Mononuclear cell (primary cell): ENCODE measurements around the gene GMDS. TPM values are rescaled to one million over a fixed set of nuclear protein-coding genes. Genes with fewer than 3 reads are reported as not detected.

Experiments used
- H3K27me3 ChIP-seq: 2 replicates; pipeline ENCODE4 v1.6.0; 2011; ENCODE audit warnings: low read length, control low read depth; ENCODE audit not compliant: insufficient read depth
- H3K4me1 ChIP-seq: 2 replicates; pipeline ENCODE4 v1.5.1; 2011; ENCODE audit warnings: mild to moderate bottlenecking, low read length, control low read depth; ENCODE audit not compliant: insufficient read depth
- H3K4me3 ChIP-seq: 2 replicates; pipeline ENCODE4 v1.5.1; 2011; ENCODE audit warnings: mild to moderate bottlenecking, low read length, moderate library complexity
- H3K9me3 ChIP-seq: 2 replicates; pipeline ENCODE4 v1.5.1; 2011; ENCODE audit warnings: low read depth, mild to moderate bottlenecking, control low read depth, low read length
- total RNA-seq: library from RNA; depleted of rRNA; stranded (reverse); fragments of >200 nt; gene quantifications from one replicate; pipeline ENCODE4 v1.2.3, GENCODE V29; 2012

GMDS gene
- total RNA-seq, 1 donor: 10.6 TPM

DNA sequence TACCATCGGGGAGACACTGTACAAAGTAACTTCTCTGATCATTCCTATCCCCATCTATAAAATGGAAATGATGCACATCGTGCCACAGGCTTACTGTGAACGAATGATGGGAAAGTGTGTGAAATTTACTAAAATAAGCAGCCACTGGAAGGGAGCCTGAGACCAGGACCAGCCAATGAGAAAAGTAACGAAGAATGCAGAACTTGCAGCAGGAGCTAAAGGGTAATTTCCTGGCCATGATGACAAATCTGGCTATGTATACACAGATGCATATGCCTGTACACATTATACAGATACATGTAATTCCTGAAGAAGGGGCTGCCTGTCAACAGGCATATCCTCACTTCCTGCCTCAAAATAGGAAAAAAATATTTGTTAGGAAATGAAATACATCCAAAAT is 47.4 kb downstream of the GMDS start:
- Histone ChIP-seq H3K4me3 (no peak overlapping the region), H3K27me3 (no peaks in the 10 kb centered on the region), H3K9me3 (no peaks in the 10 kb centered on the region), H3K4me1 (peaks cover 7% of the 10 kb centered on the region)

GRCh38 chr6:2197177-2197671 is 48.2 kb downstream of the GMDS start:
- H3K9me3 ChIP-seq: no peaks in the 10 kb centered on the region
- no peak overlapping the region for H3K4me3 ChIP-seq
- peaks cover 7% of the 10 kb centered on the region for H3K4me1 ChIP-seq
- H3K27me3 ChIP-seq: no peaks in the 10 kb centered on the region

DNA sequence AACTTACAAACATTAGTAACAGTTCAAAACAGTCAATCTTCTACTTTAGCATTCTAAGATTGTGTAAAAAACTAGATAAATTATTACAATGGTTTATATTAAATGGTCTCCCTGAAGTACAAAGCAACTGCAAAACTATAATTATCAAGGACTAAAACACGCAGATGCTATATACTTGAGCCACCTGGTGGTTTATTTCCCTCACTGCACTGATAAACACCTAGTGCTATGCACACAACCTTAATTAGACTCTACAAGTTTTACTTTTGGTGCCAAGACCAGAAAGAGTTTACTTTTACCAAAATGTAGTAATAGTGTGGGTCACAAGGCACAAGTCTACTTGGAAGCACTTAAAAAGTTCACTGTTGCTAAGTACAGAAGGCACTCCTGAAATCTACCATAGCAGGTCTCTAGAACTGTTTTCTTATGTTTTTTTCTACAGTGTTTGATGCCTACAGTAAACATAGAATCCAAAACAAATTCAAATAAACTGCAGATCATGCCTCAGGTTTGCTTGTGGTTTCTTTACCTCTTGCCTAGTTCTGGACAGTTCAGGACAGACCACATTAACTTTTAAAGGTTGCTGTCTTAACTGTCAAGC is 49.2 kb downstream of the GMDS start:
- Histone ChIP-seq H3K4me3 (no peak overlapping the region), H3K4me1 (peaks cover 7% of the 10 kb centered on the region), H3K27me3 (no peaks in the 10 kb centered on the region), H3K9me3 (no peaks in the 10 kb centered on the region)

- Histone ChIP-seq H3K4me3 (no peak overlapping the region), H3K27me3 (no peaks in the 10 kb centered on the region), H3K4me1 (peaks cover 7% of the 10 kb centered on the region), H3K9me3 (no peaks in the 10 kb centered on the region)
Observed at GRCh38 chr6:2194643-2195042, 50.8 kb downstream of the GMDS start.

DNA sequence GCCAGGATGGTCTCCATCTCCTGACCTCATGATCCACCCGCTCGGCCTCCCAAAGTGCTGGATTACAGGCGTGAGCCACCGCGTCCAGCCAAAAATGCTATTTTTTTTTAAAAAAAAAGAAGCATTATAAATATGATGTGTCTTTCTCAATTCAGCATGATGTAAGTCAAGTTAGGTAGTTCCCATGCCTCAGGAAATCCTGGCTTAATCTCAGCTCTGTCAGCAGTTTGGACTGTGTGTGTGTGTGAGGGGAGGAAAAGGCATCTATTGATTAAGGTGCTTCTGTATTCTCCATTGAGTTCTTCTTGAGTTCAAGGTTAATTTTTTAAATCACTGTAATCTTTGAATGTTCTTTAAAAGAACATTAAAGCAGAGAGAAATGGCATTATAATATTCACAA is 51.5 kb downstream of the GMDS start:
- no peak overlapping the region for H3K4me3 ChIP-seq
- no peaks in the 10 kb centered on the region for H3K9me3 ChIP-seq
- H3K4me1 ChIP-seq: peaks cover 7% of the 10 kb centered on the region
- no peaks in the 10 kb centered on the region for H3K27me3 ChIP-seq

DNA sequence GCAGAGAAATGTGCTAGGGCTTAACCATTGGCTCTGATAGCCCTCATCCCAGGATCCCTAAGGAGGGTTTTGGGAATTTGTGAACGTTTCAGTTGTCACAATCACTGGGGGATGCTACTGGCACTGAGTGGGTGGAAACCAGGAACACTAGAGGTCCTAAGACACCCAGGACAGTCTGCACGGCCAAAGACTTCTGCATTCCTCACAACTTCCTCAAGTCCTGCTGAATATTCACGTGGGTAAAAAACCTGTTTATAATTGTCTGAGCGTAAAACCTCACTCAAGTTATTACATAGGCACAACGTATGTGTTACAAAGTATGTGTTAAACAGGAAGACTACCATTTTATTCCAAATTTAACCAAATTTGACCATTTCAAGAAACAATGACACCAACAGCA is 52.4 kb downstream of the GMDS start:
- peaks cover 7% of the 10 kb centered on the region for H3K4me1 ChIP-seq
- no peaks in the 10 kb centered on the region for H3K27me3 ChIP-seq
- no peak overlapping the region for H3K4me3 ChIP-seq
- no peaks in the 10 kb centered on the region for H3K9me3 ChIP-seq

DNA sequence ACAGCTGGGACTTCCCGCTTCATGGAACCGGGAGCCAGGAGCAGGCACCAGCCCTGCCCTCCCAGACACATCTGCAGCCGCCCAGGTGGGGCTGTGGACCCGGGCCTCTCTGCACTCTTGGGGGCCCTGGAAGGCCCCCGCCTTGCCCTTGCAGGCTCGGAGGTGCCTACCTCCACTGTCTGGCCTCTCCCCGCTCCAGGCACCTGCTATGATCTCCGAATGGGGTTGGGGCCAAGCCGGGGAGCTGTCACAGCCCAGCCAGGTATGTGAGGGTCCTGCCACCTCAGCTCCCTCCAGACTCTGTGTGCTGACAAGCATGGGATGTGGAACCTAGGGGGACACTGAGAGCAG is 54.0 kb downstream of the GMDS start:
- H3K9me3 ChIP-seq: no peaks in the 10 kb centered on the region
- H3K4me3 ChIP-seq: no peak overlapping the region
- H3K4me1 ChIP-seq: no peaks in the 10 kb centered on the region
- H3K27me3 ChIP-seq: no peaks in the 10 kb centered on the region

GRCh38 chr6:2190661-2191389 is 54.6 kb downstream of the GMDS start:
- Histone ChIP-seq H3K4me3 (no peak overlapping the region), H3K27me3 (no peaks in the 10 kb centered on the region), H3K4me1 (no peaks in the 10 kb centered on the region), H3K9me3 (no peaks in the 10 kb centered on the region)

GRCh38 chr6:2188856-2189384 is 56.5 kb downstream of the GMDS start:
- no peaks in the 10 kb centered on the region for H3K27me3 ChIP-seq
- no peaks in the 10 kb centered on the region for H3K9me3 ChIP-seq
- no peak overlapping the region for H3K4me3 ChIP-seq
- H3K4me1 ChIP-seq: no peaks in the 10 kb centered on the region

- H3K4me1 ChIP-seq: no peaks in the 10 kb centered on the region
- no peak overlapping the region for H3K4me3 ChIP-seq
- H3K9me3 ChIP-seq: no peaks in the 10 kb centered on the region
- no peaks in the 10 kb centered on the region for H3K27me3 ChIP-seq
Observed at GRCh38 chr6:2188397-2188796, 57.0 kb downstream of the GMDS start.

DNA sequence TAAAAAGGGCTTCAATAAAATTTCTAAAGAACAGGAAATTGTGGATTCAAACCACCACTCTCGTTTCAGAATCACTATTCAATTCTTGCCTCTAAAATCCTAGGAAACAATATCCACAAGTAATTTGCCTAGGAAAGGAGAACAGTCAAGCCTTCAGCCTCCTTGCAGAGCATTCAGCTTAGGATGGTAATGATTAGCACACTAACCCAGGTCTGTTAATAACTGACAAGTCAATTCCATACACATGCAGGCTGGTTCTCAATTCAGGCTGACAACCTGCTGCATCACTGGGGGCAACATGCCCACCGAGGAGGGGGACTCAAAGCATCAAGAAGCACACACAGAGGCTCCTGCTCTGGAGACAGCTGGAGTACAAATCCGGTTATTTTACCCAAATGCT is 57.6 kb downstream of the GMDS start:
- Histone ChIP-seq H3K4me1 (no peaks in the 10 kb centered on the region), H3K9me3 (no peaks in the 10 kb centered on the region), H3K27me3 (no peaks in the 10 kb centered on the region), H3K4me3 (no peak overlapping the region)

DNA sequence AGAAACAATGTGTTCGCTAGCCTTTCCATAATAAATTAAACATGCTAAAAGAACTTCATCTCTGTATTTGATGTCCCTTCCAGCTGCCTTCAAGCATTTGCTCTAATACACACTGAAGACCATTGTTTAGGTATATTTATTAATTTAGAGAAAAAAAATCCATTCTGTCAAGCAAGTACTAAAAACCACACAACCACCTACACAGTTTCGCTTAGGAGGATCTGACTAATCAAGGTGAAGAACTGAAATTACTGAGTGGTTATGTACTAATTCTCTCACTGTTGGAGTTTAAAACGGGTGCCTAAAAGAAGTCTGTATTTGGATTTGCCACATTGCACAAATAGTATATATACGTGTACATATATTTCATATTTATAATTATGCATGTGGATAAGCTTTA is 58.9 kb downstream of the GMDS start:
- Histone ChIP-seq H3K4me1 (no peaks in the 10 kb centered on the region), H3K9me3 (no peaks in the 10 kb centered on the region), H3K27me3 (no peaks in the 10 kb centered on the region), H3K4me3 (no peak overlapping the region)

GRCh38 chr6:2185466-2185865 is 59.9 kb downstream of the GMDS start:
- Histone ChIP-seq H3K9me3 (no peaks in the 10 kb centered on the region), H3K4me3 (no peak overlapping the region), H3K4me1 (no peaks in the 10 kb centered on the region), H3K27me3 (no peaks in the 10 kb centered on the region)

DNA sequence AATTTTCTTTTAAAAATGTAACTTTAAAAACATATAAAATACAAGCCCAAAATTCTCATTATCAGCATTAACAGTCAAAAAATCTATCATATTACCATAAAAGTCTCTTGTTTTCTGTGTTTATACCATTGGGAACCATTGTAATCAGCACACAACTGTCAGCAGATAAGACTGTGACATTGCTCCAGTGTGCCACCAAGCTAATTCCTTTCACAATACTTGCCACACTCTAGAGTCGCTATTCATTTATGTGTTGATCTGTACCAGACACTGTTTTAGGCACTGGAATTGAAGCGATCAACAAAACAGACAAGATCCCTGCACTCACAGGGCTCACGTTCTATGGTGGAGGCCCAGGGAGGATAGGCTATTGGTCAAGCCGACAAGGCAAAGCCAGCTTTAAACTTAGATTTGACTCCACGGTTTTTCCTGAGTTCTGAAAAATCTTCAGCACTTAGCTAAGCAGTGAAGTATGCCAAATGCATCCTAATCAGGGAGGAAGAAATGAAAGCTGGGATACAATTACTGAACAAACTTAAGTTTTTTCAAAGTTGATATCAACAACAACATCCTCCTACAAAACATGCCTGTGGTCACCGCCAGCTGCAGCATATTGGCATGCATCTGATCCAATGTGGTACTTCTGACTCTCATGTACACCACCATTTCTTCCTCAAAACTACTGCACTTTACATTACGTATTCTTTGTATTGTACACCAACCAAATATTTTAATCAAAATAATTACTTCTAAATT is 60.5 kb downstream of the GMDS start:
- no peaks in the 10 kb centered on the region for H3K9me3 ChIP-seq
- no peaks in the 10 kb centered on the region for H3K27me3 ChIP-seq
- no peak overlapping the region for H3K4me3 ChIP-seq
- no peaks in the 10 kb centered on the region for H3K4me1 ChIP-seq

DNA sequence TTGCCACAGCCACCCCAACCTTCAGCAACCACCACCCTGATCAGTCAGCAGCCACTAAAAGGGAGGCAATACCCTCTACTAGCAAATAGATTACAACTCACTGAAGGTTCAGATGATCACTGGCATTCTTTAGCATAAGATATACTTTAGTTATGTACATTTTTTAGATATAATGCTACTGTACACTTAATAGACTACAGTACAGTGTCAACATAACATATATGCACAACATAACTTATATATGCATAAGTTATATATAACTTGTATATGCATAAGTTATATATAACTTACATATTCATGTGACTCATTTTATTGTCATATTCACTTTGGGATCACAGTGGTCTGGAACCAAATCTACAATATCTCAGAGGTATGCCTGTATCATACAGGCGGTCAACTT is 61.7 kb downstream of the GMDS start:
- Histone ChIP-seq H3K9me3 (no peaks in the 10 kb centered on the region), H3K27me3 (no peaks in the 10 kb centered on the region), H3K4me1 (no peaks in the 10 kb centered on the region), H3K4me3 (no peak overlapping the region)
